GM18502 (cell line): ENCODE data around the gene C2orf69.

ENCODE experiments used
- ATAC-seq: cut with Tn5 transposase; IDR thresholded peaks from one replicate; pipeline ENCODE4 v1.9.1; 2021; ENCODE audit warnings: mild to moderate bottlenecking; ENCODE audit not compliant: unreplicated experiment, poor library complexity

Gene C2orf69

DNA sequence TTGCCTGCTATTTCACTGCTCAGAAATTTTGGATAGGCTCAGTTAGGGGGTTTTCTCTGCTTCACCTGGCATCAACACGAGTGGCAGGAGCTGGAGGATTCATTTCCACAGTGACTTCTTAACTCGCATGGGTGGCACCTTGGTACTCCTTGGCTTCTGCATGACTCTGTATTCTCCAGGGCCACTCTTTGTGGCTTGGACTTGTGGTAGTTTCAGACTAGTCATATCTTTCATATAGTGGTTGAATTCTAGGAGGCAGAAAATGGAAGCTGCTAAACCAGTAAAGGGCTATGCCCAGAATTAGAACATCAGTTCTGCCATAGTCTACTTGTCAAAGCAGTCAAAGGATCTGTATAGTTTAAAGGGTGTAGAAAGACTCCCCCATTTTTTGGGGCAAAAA is 51.1 kb downstream of the C2orf69 start:
- peak; percentile 52 for ATAC-seq

DNA sequence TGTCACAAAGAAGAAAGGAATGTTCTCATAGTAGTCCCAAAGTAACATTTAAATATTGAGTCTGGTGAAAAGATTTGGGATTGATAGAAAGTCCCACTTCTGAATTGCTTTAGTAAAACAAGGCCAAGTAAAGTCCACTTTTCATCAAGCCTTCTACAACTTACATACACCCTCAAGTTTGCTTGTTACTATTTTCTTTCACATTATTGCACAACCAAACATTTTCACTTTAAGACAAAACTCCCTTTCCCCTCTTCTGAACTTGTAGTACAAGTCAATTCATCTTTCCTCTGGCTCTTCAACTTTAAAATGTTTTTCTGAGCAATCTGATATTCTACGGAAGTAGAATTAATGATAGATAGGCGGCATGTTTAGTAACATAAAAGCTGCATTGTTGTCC is 55.3 kb downstream of the C2orf69 start:
- ATAC-seq = no peak

DNA sequence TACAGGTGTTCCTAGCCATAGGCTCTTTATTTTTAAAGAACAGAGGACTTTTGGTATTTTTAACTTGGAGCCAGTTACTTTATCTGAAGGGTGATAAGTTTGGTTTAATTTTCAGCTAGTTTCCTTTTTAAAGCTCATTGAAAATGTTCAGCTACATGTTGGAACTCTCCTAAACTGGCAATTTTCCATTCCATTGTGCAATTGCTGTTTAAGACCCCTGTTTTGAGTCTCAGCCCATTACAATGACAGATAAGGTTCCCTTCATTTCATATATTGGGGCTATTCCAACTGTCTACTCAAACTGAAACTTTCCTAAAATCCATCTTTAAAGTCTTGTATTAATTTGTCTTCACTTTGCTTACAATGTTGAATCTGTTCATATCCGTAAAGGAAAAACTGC is 55.9 kb downstream of the C2orf69 start:
- no peak for ATAC-seq

DNA sequence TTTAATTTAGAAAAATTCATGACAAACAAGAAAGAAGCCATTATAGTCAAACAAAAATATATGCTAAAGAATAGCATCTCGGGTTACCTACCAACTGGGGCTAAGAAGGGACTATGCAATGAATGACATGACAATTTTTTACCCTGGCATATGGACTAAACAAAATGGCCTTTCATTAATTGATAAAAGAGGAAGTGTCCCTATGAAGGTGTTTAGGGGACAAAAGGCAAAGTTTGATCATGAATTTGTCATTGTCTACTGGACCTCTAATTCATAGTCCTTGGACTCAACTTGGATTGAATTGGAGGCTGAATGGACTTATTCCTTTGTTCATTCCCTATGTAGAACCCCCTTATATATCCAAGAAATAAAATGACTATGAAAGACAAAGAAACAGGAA is 57.0 kb downstream of the C2orf69 start:
- no peak for ATAC-seq

- ATAC-seq = no peak
These were observed 61.1 kb downstream of the C2orf69 start for GRCh38 chr2:199972088-199972626.

- no peak for ATAC-seq
These were observed 62.6 kb downstream of the C2orf69 start for GRCh38 chr2:199973703-199974102.

DNA sequence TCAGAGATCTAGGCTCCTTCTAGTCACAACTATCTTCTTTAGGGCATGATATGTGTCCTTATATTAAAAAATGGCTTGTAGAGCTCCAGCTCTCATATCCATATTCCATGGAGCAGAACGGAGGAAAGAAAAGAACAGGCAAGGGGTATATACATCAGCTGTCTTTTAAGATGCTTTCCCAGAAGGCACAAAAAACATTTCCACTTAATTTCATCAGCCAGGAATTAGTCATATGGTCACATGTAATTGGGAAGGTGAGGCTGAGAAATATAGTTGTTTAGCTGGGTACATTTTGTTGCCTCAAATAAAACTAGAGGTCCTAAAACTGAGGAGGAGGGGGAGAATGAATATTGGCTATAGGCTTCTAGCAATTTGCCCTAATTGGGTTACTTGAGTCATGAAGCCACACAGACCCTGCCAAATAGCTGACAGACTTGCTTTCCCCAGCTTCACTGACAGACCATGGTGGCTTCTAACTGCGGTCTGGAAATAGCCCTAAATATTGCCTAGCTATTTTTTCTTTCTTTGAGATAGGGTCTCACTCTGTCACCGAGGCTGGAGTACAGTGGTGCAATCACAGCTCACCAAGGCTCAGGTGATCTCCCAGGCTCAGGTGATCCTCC is 64.3 kb downstream of the C2orf69 start:
- no peak for ATAC-seq
